ENCODE results near the gene OR4C15.

The OR4C15 gene

DNA sequence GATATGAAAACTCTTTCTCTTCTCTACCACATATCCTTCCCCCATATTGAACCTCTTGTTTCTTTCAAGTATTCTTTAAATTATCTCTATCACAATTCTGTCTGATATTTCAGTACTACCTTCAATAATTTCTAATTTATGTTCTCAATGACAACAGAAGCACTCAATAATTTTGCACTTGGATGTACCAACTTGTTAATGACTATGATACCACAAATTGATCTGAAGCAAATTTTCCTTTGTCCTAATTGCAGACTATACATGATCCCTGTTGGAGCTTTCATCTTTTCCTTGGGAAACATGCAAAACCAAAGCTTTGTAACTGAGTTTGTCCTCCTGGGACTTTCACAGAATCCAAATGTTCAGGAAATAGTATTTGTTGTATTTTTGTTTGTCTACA is at the start of gene OR4C15:
Gene OR4C15 (plus strand): TSS at position 301 of the 400 bp plus-strand sequence. CDS start 0 bp downstream, at position 301.
- Histone ChIP-seq H3K4me3 (ENCODE audit: severe bottlenecking) (no peak within 1 kb of the TSS), H3K9me3 (ENCODE audit: severe bottlenecking) (no peaks in the 10 kb centered on the region), H3K27me3 (ENCODE audit: insufficient read depth, poor library complexity, severe bottlenecking) (no peaks in the 10 kb centered on the region), H3K36me3 (ENCODE audit: low read depth) (no peaks in the 10 kb centered on the region), H3K4me1 (ENCODE audit: insufficient read depth, poor library complexity, severe bottlenecking) (no peaks in the 10 kb centered on the region), H3K27ac (ENCODE audit: poor library complexity, severe bottlenecking) (no peak within 1 kb of the TSS)
- DNase-seq (ENCODE audit: low spot score) = no peak
- TF ChIP-seq CTCF (IDR thresholded peaks at IDR 0.05; ENCODE audit: poor library complexity, severe bottlenecking) = no peak
- no peak for ATAC-seq (ENCODE audit: low read depth)

DNA sequence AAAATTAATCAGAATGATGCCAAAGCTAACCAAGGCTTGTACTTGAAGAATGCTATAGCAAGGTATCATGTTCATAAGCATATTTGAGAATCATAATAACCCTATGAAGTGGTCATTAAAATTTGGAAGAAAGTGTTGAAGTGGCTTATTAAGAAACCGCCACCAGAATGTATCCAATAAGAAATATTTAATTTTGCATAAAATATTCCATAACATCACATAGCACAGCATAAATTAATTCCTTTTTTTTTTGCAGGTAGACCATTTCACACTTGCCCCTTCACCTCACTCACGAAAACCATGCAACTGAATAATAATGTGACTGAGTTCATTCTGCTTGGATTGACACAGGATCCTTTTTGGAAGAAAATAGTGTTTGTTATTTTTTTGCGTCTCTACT is 17.6 kb downstream of the OR4C15 start, which contains the start of gene OR4C16:
Gene OR4C16 (plus strand): TSS at position 301 of the 400 bp plus-strand sequence. CDS start 0 bp downstream, at position 301.
- Histone ChIP-seq H3K36me3 (ENCODE audit: low read depth) (no peaks in the 10 kb centered on the region), H3K4me3 (ENCODE audit: severe bottlenecking) (no peak within 1 kb of the TSS), H3K9me3 (ENCODE audit: severe bottlenecking) (peaks cover under 1% of the 10 kb centered on the region), H3K4me1 (ENCODE audit: insufficient read depth, poor library complexity, severe bottlenecking) (no peaks in the 10 kb centered on the region), H3K27me3 (ENCODE audit: insufficient read depth, poor library complexity, severe bottlenecking) (no peaks in the 10 kb centered on the region), H3K27ac (ENCODE audit: poor library complexity, severe bottlenecking) (no peak within 1 kb of the TSS)
- DNase-seq (ENCODE audit: low spot score) (no peak), ATAC-seq (ENCODE audit: low read depth) (no peak)
- TF ChIP-seq CTCF (IDR thresholded peaks at IDR 0.05; ENCODE audit: poor library complexity, severe bottlenecking) = no peak

DNA sequence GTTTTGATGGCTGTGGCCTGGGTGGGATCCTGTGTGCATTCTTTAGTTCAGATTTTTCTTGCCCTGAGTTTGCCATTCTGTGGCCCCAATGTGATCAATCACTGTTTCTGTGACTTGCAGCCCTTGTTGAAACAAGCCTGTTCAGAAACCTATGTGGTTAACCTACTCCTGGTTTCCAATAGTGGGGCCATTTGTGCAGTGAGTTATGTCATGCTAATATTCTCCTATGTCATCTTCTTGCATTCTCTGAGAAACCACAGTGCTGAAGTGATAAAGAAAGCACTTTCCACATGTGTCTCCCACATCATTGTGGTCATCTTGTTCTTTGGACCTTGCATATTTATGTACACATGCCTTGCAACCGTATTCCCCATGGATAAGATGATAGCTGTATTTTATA is 18.3 kb downstream of the OR4C15 start:
- ATAC-seq (ENCODE audit: low read depth) = no peak

More for the DNA sequence above, 18.3 kb downstream of the OR4C15 start:
- no peak for TF ChIP-seq CTCF (IDR thresholded peaks at IDR 0.05; ENCODE audit: poor library complexity, severe bottlenecking)
- peaks cover 2% of the 10 kb centered on the region for H3K9me3 ChIP-seq (ENCODE audit: severe bottlenecking)
- H3K27ac ChIP-seq (ENCODE audit: poor library complexity, severe bottlenecking) = no peak overlapping the region
- no peaks in the 10 kb centered on the region for H3K4me1 ChIP-seq (ENCODE audit: insufficient read depth, poor library complexity, severe bottlenecking)
- no peaks in the 10 kb centered on the region for H3K36me3 ChIP-seq (ENCODE audit: low read depth)
- no peak overlapping the region for H3K4me3 ChIP-seq (ENCODE audit: severe bottlenecking)
- DNase-seq (ENCODE audit: low spot score) = no peak
- H3K27me3 ChIP-seq (ENCODE audit: insufficient read depth, poor library complexity, severe bottlenecking) = no peaks in the 10 kb centered on the region
